SK-N-SH (cell line): ENCODE data around the gene SP6.

Experiments used
- CTCF ChIP-seq: fragments of 200-600 bp; sonication (generic); IDR thresholded peaks from 2 replicates; pipeline ENCODE4 v1.6.1; 2017; ENCODE audit warnings: antibody characterized with exemption, mild to moderate bottlenecking, moderate library complexity
- EP300 ChIP-seq, 2 experiments: IDR thresholded peaks; 2 replicates each; pipeline versions ENCODE4 v1.4.0 to v1.6.1; 2012; ENCODE audit warnings: borderline replicate concordance in 1 of 2, low read depth in 1 of 2, low read length in 1 of 2
- MAX ChIP-seq: IDR thresholded peaks from 2 replicates; pipeline ENCODE4 v1.4.0; 2012; ENCODE audit warnings: low read depth
- PBX3 ChIP-seq: IDR thresholded peaks from 2 replicates; pipeline ENCODE4; 2012

GRCh38 chr17:47891545-47892088 is 40.7 kb upstream of the SP6 start:
- TF ChIP-seq CTCF (no peak), PBX3 (no peak), EP300 (IDR thresholded peaks at IDR 0.05; ENCODE audit: borderline replicate concordance in 1 of 2, low read depth in 1 of 2, low read length in 1 of 2) (no peak), MAX (no peak)
